PC-9 (cell line): Measurements from ENCODE around the gene RAB36. TPM values are rescaled to one million over a fixed set of nuclear protein-coding genes. Genes with fewer than 3 reads are reported as not detected.
A peak's percentile ranks its signal among the peaks of the same experiment; 100 is the strongest.

Experiments
- Bru-seq: library from RNA; stranded (reverse); fragments of 400-500 nt; gene quantifications from one replicate; lab custom pipeline; 2021; lab: Mats Ljungman, UMichigan
- BruChase-seq, 2 experiments: library from RNA; stranded (reverse); fragments of 400-500 nt; gene quantifications; one replicate each; lab custom pipeline; 2021; lab: Mats Ljungman, UMichigan
- BruUV-seq: library from RNA; stranded (reverse); fragments of 400-500 nt; replicated peaks from 2 replicates; lab custom pipeline; 2021; lab: Mats Ljungman, UMichigan
- CTCF ChIA-PET: fragments of 300-600 bp; sonication (Branson Sonifier 250); formaldehyde crosslinking; loops from one replicate; lab custom pipeline; 2022; ENCODE audit warnings: antibody characterized with exemption; lab: Charles Lee
- POLR2A ChIA-PET: fragments of 300-600 bp; sonication (Branson Sonifier 250); formaldehyde crosslinking; loops from one replicate; lab custom pipeline; 2022; ENCODE audit warnings: antibody characterized with exemption; ENCODE audit not compliant: unreplicated experiment; lab: Charles Lee
- DNase-seq, 2 experiments: peaks; one replicate each; pipeline versions ENCODE4 v3.0.0 to v3.0.0-alpha.2; 2015 to 2022; ENCODE audit warnings: mixed read lengths in 1 of 2
- H2AFZ ChIP-seq: fragments of 200-600 bp; sonication (generic); 2 replicates; pipeline ENCODE4 v1.8.1; 2017; ENCODE audit warnings: antibody characterized with exemption
- H3F3A ChIP-seq: fragments of 200-600 bp; sonication (generic); 2 replicates; pipeline ENCODE4 v1.8.1; 2017; ENCODE audit warnings: antibody characterized with exemption, mild to moderate bottlenecking, low read depth; ENCODE audit not compliant: insufficient read depth
- H3K27ac ChIP-seq: fragments of 200-600 bp; sonication (generic); 2 replicates; pipeline ENCODE4 v1.6.1; 2016; ENCODE audit warnings: mixed run types
- H3K27me3 ChIP-seq: fragments of 200-600 bp; sonication (generic); 2 replicates; pipeline ENCODE4 v1.6.1; 2016; ENCODE audit warnings: low read depth, mixed run types; ENCODE audit not compliant: insufficient read depth
- H3K36me3 ChIP-seq: fragments of 200-600 bp; sonication (generic); 2 replicates; pipeline ENCODE4 v1.6.1; 2016; ENCODE audit warnings: low read depth, mixed run types
- H3K4me1 ChIP-seq: fragments of 200-600 bp; sonication (generic); replicated peaks from 2 replicates; pipeline ENCODE4 v1.6.1; 2016; ENCODE audit warnings: mixed run types; ENCODE audit not compliant: insufficient read depth
- H3K4me2 ChIP-seq: fragments of 200-600 bp; sonication (generic); 2 replicates; pipeline ENCODE4 v1.6.1; 2017; ENCODE audit warnings: mixed run types
- H3K4me3 ChIP-seq: fragments of 200-600 bp; sonication (generic); 2 replicates; pipeline ENCODE4 v1.6.1; 2016; ENCODE audit warnings: mixed run types
- H3K79me2 ChIP-seq: fragments of 200-600 bp; sonication (generic); 2 replicates; pipeline ENCODE4 v1.6.1; 2017; ENCODE audit warnings: low read depth, mixed run types
- H3K9me2 ChIP-seq: fragments of 200-600 bp; sonication (generic); 2 replicates; pipeline ENCODE4 v1.8.1; 2017; ENCODE audit warnings: mild to moderate bottlenecking; ENCODE audit not compliant: insufficient read depth
- H3K9me3 ChIP-seq: fragments of 200-600 bp; sonication (generic); 2 replicates; pipeline ENCODE4 v1.8.1; 2016; ENCODE audit warnings: low read depth; ENCODE audit not compliant: insufficient read depth
- H4K20me1 ChIP-seq: fragments of 200-600 bp; sonication (generic); 2 replicates; pipeline ENCODE4 v1.8.1; 2017; ENCODE audit not compliant: insufficient read depth
- EZH2 ChIP-seq: fragments of 200-600 bp; sonication (generic); IDR thresholded peaks from 2 replicates; pipeline ENCODE4 v1.8.0; 2017; ENCODE audit warnings: antibody characterized with exemption, low read depth
- intact Hi-C: fragments of 100-400 bp; cut with micrococcal nuclease; formaldehyde crosslinking; loops from one replicate; pipeline ENCODE4 v1.10.0; 2022; ENCODE audit not compliant: unreplicated experiment
- long read RNA-seq: library from polyadenylated mRNA; stranded (forward); transcript quantifications from one replicate; pipeline ENCODE4 v2.0.0, GENCODE V29; 2022
- total RNA-seq: library from RNA; stranded (reverse); gene quantifications from 2 replicates; pipeline ENCODE4 v1.2.3, GENCODE V29; 2021
- TF ChIP-seq, protein P1 (sequence below): fragments of 200-600 bp; sonication (generic); conservative IDR thresholded peaks from 2 replicates; pipeline ENCODE4 v1.6.1; 2017; ENCODE audit warnings: mixed run types, antibody characterized with exemption, mild to moderate bottlenecking, moderate library complexity

The RAB36 gene, protein sequence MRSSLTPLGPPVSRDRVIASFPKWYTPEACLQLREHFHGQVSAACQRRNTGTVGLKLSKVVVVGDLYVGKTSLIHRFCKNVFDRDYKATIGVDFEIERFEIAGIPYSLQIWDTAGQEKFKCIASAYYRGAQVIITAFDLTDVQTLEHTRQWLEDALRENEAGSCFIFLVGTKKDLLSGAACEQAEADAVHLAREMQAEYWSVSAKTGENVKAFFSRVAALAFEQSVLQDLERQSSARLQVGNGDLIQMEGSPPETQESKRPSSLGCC
- 5.8 and 6.8 TPM in 2 replicates for total RNA-seq
- Bru-seq, nascent RNA, result percentile 50 among the genes with signal in this experiment
- percentile 40 among the genes with signal in this experiment for BruChase-seq, experiment 1, labeled RNA remaining after a 2-hour chase
- BruChase-seq, experiment 2, labeled RNA remaining after a 6-hour chase, result percentile 57 among the genes with signal in this experiment
- long read RNA-seq, transcript RAB36-201 (11 exons, 3,828 nt), result major isoform, 7 of 13 reads
- long read RNA-seq, partial matches to known transcripts, result 1 of 13 reads
- long read RNA-seq, other reads (novel, unspliced or antisense), result 5 of 13 reads

DNA sequence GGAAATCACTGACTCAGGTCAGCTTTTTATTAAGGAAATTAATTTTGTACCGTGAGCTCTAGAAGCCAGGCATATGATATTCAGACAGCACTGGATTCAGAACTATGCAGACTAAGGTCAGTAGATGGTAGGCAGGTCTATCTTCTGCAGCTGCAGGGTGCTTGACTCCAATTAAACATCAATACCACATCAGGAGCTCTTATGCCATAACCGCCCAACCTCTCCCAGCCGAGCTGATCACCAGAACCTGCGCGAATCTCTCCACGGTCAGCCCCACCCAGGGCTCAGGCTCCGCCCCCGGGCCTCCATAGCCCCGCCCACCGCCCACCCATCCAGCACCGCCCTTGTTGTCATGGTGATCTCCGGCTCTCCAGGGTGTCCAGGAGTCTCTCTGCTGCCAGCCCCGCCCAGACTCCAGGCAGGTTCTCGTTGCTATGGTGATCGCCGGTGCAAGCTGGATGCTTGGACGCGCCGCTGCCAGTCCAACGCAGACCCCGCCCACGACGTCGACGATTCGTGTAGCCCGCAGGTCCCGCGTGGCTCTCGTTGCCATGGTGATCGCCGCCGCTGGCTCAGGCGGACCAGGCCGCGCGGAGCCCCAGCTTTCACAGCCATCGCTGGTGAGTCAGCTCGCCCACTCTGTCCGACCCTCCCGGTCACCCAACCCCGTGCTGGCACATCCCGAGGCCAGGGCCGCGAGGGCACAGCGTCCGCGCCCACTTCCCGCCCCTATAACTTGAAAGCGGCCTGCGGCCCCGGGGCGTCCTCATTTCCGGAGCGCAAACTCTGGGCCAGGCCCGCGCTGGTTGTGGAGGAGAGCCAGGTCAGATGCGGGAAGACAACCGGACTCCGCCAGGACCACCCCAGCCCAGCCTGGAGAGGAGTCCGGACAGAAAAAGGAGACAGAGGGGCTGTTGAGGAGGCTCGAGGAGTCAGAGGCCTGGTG is at the start of gene RAB36:
TSS of gene RAB36 (plus strand) at position 546 of the 946 bp plus-strand sequence. CDS start 1,140 bp downstream, outside the sequence.
- Histone ChIP-seq H3K36me3 (no peaks in the 10 kb centered on the region), H3K9me3 (no peaks in the 10 kb centered on the region), H3K4me3 (peak within 1 kb of the TSS; percentile 48; the same call in 1 of the 2 replicates), H2AFZ (peak within 1 kb of the TSS; percentile 37; the same call in 1 of the 2 replicates), H3K27me3 (no peaks in the 10 kb centered on the region), H3K27ac (no peak within 1 kb of the TSS), H4K20me1 (no peaks in the 10 kb centered on the region), H3K4me1 (peaks cover 22% of the 10 kb centered on the region), H3K79me2 (no peaks in the 10 kb centered on the region), H3F3A (peaks cover 17% of the 10 kb centered on the region; the same call in 1 of the 2 replicates), H3K4me2 (peak within 1 kb of the TSS; percentile 62), H3K9me2 (no peaks in the 10 kb centered on the region)
- TF ChIP-seq, protein P1, sequence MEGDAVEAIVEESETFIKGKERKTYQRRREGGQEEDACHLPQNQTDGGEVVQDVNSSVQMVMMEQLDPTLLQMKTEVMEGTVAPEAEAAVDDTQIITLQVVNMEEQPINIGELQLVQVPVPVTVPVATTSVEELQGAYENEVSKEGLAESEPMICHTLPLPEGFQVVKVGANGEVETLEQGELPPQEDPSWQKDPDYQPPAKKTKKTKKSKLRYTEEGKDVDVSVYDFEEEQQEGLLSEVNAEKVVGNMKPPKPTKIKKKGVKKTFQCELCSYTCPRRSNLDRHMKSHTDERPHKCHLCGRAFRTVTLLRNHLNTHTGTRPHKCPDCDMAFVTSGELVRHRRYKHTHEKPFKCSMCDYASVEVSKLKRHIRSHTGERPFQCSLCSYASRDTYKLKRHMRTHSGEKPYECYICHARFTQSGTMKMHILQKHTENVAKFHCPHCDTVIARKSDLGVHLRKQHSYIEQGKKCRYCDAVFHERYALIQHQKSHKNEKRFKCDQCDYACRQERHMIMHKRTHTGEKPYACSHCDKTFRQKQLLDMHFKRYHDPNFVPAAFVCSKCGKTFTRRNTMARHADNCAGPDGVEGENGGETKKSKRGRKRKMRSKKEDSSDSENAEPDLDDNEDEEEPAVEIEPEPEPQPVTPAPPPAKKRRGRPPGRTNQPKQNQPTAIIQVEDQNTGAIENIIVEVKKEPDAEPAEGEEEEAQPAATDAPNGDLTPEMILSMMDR, result no peak
- no peak for TF ChIP-seq EZH2
- no TSS peak for BruUV-seq
- intact Hi-C loops, result no loop called here
- CTCF ChIA-PET, result interaction anchor here (1.0 to 1.4 kb wide), 3 partner anchors 12 to 137 kb away, joined by 4 to 10 read pairs (median 7); no protein-coding TSS in a partner anchor
- POLR2A ChIA-PET, result interaction anchor here (0.6 kb wide), 1 partner anchor 445 kb away, joined by 4 read pairs; no protein-coding TSS in a partner anchor
- peak; percentile 90 to 95 for DNase-seq

DNA sequence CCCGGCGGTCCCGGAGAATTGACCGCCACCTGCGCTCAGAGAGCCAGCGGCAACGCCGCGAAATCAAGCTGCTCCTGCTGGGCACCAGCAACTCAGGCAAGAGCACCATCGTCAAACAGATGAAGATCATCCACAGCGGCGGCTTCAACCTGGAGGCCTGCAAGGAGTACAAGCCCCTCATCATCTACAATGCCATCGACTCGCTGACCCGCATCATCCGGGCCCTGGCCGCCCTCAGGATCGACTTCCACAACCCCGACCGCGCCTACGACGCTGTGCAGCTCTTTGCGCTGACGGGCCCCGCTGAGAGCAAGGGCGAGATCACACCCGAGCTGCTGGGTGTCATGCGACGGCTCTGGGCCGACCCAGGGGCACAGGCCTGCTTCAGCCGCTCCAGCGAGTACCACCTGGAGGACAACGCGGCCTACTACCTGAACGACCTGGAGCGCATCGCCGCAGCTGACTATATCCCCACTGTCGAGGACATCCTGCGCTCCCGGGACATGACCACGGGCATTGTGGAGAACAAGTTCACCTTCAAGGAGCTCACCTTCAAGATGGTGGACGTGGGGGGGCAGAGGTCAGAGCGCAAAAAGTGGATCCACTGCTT is 49.4 kb upstream of the RAB36 start:
- BruUV-seq, result no TSS peak

More for the DNA sequence above, 49.4 kb upstream of the RAB36 start:
- Histone ChIP-seq H3K4me1 (no peaks in the 10 kb centered on the region), H3K9me2 (no peaks in the 10 kb centered on the region), H4K20me1 (no peaks in the 10 kb centered on the region), H3K79me2 (no peaks in the 10 kb centered on the region), H2AFZ (no peak overlapping the region), H3K9me3 (no peaks in the 10 kb centered on the region), H3F3A (no peaks in the 10 kb centered on the region), H3K4me2 (no peak overlapping the region), H3K27me3 (peaks cover 31% of the 10 kb centered on the region; the same call in 1 of the 2 replicates), H3K27ac (no peak overlapping the region), H3K36me3 (no peaks in the 10 kb centered on the region), H3K4me3 (no peak overlapping the region)
- TF ChIP-seq, protein P1, result no peak
- TF ChIP-seq EZH2, result no peak
- CTCF ChIA-PET, result no interaction called here
- no peak for DNase-seq
- POLR2A ChIA-PET, result no interaction called here
- intact Hi-C loops, result no loop called here
